ENCODE data around the gene TTC39B.

TTC39B gene

DNA sequence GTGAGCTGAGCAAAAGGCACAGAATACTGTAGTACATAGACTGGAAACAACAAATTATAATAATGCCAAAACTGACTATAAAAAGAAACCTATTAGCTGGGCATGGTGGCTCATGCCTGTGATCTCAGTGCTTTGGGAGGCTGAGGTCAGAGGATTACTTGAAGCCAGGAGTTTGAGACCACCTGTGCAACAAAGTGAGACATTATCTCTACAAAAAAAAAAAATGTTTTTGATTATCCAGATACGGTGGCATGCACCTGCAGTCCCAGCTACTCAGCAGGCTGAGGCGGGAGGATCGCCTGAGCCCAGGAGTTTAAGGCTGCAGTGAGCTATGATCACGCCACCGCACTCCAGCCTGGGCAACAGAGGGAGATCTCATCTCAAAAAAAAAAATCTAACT lies 175.9 kb downstream of the TTC39B start:
- no peak overlapping the region for H3K23ac ChIP-seq (ENCODE audit: low read depth, low read length, poor library complexity)
- H3K9me3 ChIP-seq (replicated peaks in 1 of 2; ENCODE audit: control insufficient read depth in 2 of 2, insufficient read depth in 1 of 2, low read depth in 1 of 2, low read length in 2 of 2), result no peaks in the 10 kb centered on the region
- no CpG with 5 or more reads among the region's 5 CpGs for WGBS, 2 donors (ENCODE audit: extremely low coverage in 2 of 2, insufficient read length in 2 of 2, insufficient replicate concordance in 1 of 2)

DNA sequence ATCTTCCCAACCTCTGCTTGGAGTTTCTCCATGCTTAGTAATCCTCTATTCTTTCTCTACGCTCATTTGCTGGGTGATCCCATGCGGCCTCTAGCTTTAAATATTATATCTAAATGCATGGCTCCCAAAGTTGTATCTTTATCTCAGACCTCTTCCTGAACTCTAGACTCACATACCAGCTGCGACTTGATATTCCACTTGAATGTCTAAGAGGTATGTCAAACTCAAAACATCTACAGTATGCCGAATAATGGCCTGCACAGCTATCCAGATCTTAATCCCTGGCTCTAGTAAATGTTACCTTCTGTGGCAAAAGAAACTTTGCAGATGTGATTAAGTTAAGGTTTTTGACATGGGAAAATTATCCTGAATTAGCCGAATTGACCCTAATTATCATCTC lies 179.2 kb downstream of the TTC39B start:
- H3K27ac ChIP-seq (replicated peaks; ENCODE audit: low read length), result no peak overlapping the region
- no peak for DNase-seq (ENCODE audit: low spot score)
- H3K14ac ChIP-seq (ENCODE audit: low read length), result no peak overlapping the region
- no peak overlapping the region for H2BK5ac ChIP-seq (ENCODE audit: low read length)
- no peak overlapping the region for H2BK12ac ChIP-seq (ENCODE audit: low read length)
- H4K8ac ChIP-seq (ENCODE audit: low read depth, low read length), result no peak overlapping the region
- H2AFZ ChIP-seq (ENCODE audit: low read length), result no peak overlapping the region
- no peak overlapping the region for H2AK5ac ChIP-seq (ENCODE audit: low read depth, low read length)
- H3K23ac ChIP-seq (ENCODE audit: low read depth, low read length, poor library complexity), result no peak overlapping the region
- H2BK15ac ChIP-seq (ENCODE audit: low read length), result no peak overlapping the region
- H3K79me1 ChIP-seq (ENCODE audit: low read depth, low read length), result no peaks in the 10 kb centered on the region
- no peaks in the 10 kb centered on the region for H3K4me1 ChIP-seq (ENCODE audit: control insufficient read depth in 2 of 2, insufficient read depth in 1 of 2, low read depth in 1 of 2, low read length in 2 of 2)
- no peak overlapping the region for H3K4me3 ChIP-seq (ENCODE audit: low read length in 2 of 2)
- no peak overlapping the region for H2BK120ac ChIP-seq (ENCODE audit: low read depth, low read length)
- no peak overlapping the region for H3K9ac ChIP-seq (ENCODE audit: low read depth, low read length, poor library complexity)
- H3K27me3 ChIP-seq (ENCODE audit: control insufficient read depth in 3 of 3, insufficient read depth in 3 of 3, low read depth in 1 of 3, low read length in 3 of 3), result peaks cover 0 to 5% (median 0%) of the 10 kb centered on the region in 3 experiments
- no peak overlapping the region for H3K18ac ChIP-seq (ENCODE audit: low read length)
- H3K36me3 ChIP-seq (replicated peaks in 1 of 2; ENCODE audit: control insufficient read depth in 2 of 2, insufficient read depth in 2 of 2, low read length in 2 of 2), result no peaks in the 10 kb centered on the region
- H3K4ac ChIP-seq (ENCODE audit: low read length), result no peak overlapping the region
- no peak overlapping the region for H4K91ac ChIP-seq (ENCODE audit: low read depth, low read length, poor library complexity)
- no CpG with 5 or more reads among the region's 5 CpGs for WGBS, 2 donors (ENCODE audit: extremely low coverage in 2 of 2, insufficient read length in 2 of 2, insufficient replicate concordance in 1 of 2)
- no peaks in the 10 kb centered on the region for H3K9me3 ChIP-seq (replicated peaks in 1 of 2; ENCODE audit: control insufficient read depth in 2 of 2, insufficient read depth in 1 of 2, low read depth in 1 of 2, low read length in 2 of 2)
- H3K4me2 ChIP-seq (ENCODE audit: insufficient read depth, low read length, poor library complexity, severe bottlenecking), result no peak overlapping the region

More for the DNA sequence above, 175.9 kb downstream of the TTC39B start:
- no peaks in the 10 kb centered on the region for H3K79me1 ChIP-seq (ENCODE audit: low read depth, low read length)
- H2BK120ac ChIP-seq (ENCODE audit: low read depth, low read length), result no peak overlapping the region
- H3K4me2 ChIP-seq (ENCODE audit: insufficient read depth, low read length, poor library complexity, severe bottlenecking), result no peak overlapping the region
- peaks cover 0 to 2% of the 10 kb centered on the region in 2 donors for H3K4me1 ChIP-seq (ENCODE audit: control insufficient read depth in 2 of 2, insufficient read depth in 1 of 2, low read depth in 1 of 2, low read length in 2 of 2)
- no peak overlapping the region for H2BK15ac ChIP-seq (ENCODE audit: low read length)
- no peak overlapping the region for H3K9ac ChIP-seq (ENCODE audit: low read depth, low read length, poor library complexity)
- peaks cover 0 to 5% (median 0%) of the 10 kb centered on the region in 3 experiments for H3K27me3 ChIP-seq (ENCODE audit: control insufficient read depth in 3 of 3, insufficient read depth in 3 of 3, low read depth in 1 of 3, low read length in 3 of 3)
- no peak overlapping the region for H3K4me3 ChIP-seq (ENCODE audit: low read length in 2 of 2)
- no peak overlapping the region for H2BK5ac ChIP-seq (ENCODE audit: low read length)
- H2AK5ac ChIP-seq (ENCODE audit: low read depth, low read length), result no peak overlapping the region
- no peak overlapping the region for H4K91ac ChIP-seq (ENCODE audit: low read depth, low read length, poor library complexity)
- H2AFZ ChIP-seq (ENCODE audit: low read length), result no peak overlapping the region
- no peak overlapping the region for H4K8ac ChIP-seq (ENCODE audit: low read depth, low read length)
- H3K14ac ChIP-seq (ENCODE audit: low read length), result no peak overlapping the region
- no peak for DNase-seq (ENCODE audit: low spot score)
- H3K4ac ChIP-seq (ENCODE audit: low read length), result no peak overlapping the region
- H2BK12ac ChIP-seq (ENCODE audit: low read length), result no peak overlapping the region
- no peak overlapping the region for H3K27ac ChIP-seq (replicated peaks; ENCODE audit: low read length)
- no peak overlapping the region for H3K18ac ChIP-seq (ENCODE audit: low read length)
- H3K36me3 ChIP-seq (replicated peaks in 1 of 2; ENCODE audit: control insufficient read depth in 2 of 2, insufficient read depth in 2 of 2, low read length in 2 of 2), result no peaks in the 10 kb centered on the region

DNA sequence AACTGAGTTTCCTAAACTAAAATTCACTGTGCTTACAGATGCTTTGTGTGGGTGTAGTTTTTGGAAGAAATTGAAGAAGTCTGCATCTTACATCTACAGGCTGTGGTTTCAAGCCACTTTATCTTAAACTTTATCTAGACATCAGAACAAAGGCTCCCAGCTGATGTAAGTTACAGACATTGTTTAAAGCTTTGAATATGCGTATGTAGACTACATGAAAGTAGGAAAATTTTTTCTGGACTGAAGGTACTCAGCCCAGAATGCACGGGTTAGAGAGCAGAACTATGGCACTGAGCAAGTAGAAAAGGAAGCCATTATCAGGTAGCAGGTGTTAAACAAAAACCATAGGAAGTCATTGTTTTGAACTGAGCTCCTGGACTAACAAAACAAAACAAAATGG lies 185.4 kb downstream of the TTC39B start:
- Histone ChIP-seq H3K4ac (ENCODE audit: low read length) (no peak overlapping the region), H2AK5ac (ENCODE audit: low read depth, low read length) (no peak overlapping the region), H3K79me1 (ENCODE audit: low read depth, low read length) (no peaks in the 10 kb centered on the region), H2BK15ac (ENCODE audit: low read length) (no peak overlapping the region), H3K36me3 (replicated peaks in 1 of 2; ENCODE audit: control insufficient read depth in 2 of 2, insufficient read depth in 2 of 2, low read length in 2 of 2) (no peaks in the 10 kb centered on the region), H3K4me3 (ENCODE audit: low read length in 2 of 2) (no peak overlapping the region), H2BK5ac (ENCODE audit: low read length) (no peak overlapping the region), H3K27me3 (ENCODE audit: control insufficient read depth in 3 of 3, insufficient read depth in 3 of 3, low read depth in 1 of 3, low read length in 3 of 3) (no peaks in the 10 kb centered on the region), H2AFZ (ENCODE audit: low read length) (peak overlapping the region; percentile 72), H3K18ac (ENCODE audit: low read length) (no peak overlapping the region), H3K4me2 (ENCODE audit: insufficient read depth, low read length, poor library complexity, severe bottlenecking) (no peak overlapping the region), H3K14ac (ENCODE audit: low read length) (no peak overlapping the region), H3K27ac (replicated peaks; ENCODE audit: low read length) (no peak overlapping the region), H4K91ac (ENCODE audit: low read depth, low read length, poor library complexity) (no peak overlapping the region), H3K9me3 (replicated peaks in 1 of 2; ENCODE audit: control insufficient read depth in 2 of 2, insufficient read depth in 1 of 2, low read depth in 1 of 2, low read length in 2 of 2) (no peaks in the 10 kb centered on the region), H4K8ac (ENCODE audit: low read depth, low read length) (no peak overlapping the region), H2BK120ac (ENCODE audit: low read depth, low read length) (no peak overlapping the region), H3K9ac (ENCODE audit: low read depth, low read length, poor library complexity) (no peak overlapping the region), H3K4me1 (ENCODE audit: control insufficient read depth in 2 of 2, insufficient read depth in 1 of 2, low read depth in 1 of 2, low read length in 2 of 2) (peaks cover 2 to 5% of the 10 kb centered on the region in 2 donors), H2BK12ac (ENCODE audit: low read length) (no peak overlapping the region), H3K23ac (ENCODE audit: low read depth, low read length, poor library complexity) (no peak overlapping the region)
- WGBS, 2 donors (ENCODE audit: extremely low coverage in 2 of 2, insufficient read length in 2 of 2, insufficient replicate concordance in 1 of 2), result no CpG with 5 or more reads among the region's 2 CpGs
- no peak for DNase-seq (ENCODE audit: low spot score)

DNA sequence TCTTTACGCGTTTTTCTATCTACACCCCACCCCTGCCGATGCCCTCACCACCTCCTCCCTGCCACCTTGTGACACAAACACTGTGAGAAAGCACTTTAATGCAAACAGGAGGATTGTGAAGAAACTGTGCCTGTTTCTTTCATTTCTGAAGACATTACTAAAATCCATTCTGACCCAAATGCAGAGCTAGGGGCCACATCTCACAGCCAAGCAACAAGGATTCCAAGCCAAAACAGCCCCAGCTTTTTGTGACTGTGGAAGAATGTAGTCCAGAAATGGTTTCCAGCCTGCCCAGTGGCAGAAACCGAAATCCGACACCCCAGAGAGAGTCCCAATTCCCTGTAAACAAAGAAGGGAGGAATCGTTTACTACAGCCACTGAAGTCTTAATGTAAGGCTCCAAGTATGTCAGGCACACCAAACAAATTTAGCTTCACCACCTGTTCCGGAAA lies 190.9 kb downstream of the TTC39B start:
- Histone ChIP-seq H3K9ac (ENCODE audit: low read depth, low read length, poor library complexity) (no peak overlapping the region), H4K8ac (ENCODE audit: low read depth, low read length) (no peak overlapping the region), H2AFZ (ENCODE audit: low read length) (peak overlapping the region; percentile 85), H3K14ac (ENCODE audit: low read length) (no peak overlapping the region), H3K27me3 (ENCODE audit: control insufficient read depth in 3 of 3, insufficient read depth in 3 of 3, low read depth in 1 of 3, low read length in 3 of 3) (no peaks in the 10 kb centered on the region), H2BK15ac (ENCODE audit: low read length) (no peak overlapping the region), H3K23ac (ENCODE audit: low read depth, low read length, poor library complexity) (no peak overlapping the region), H3K9me3 (replicated peaks in 1 of 2; ENCODE audit: control insufficient read depth in 2 of 2, insufficient read depth in 1 of 2, low read depth in 1 of 2, low read length in 2 of 2) (no peaks in the 10 kb centered on the region), H3K18ac (ENCODE audit: low read length) (no peak overlapping the region), H3K4ac (ENCODE audit: low read length) (no peak overlapping the region), H2BK12ac (ENCODE audit: low read length) (no peak overlapping the region), H3K4me1 (ENCODE audit: control insufficient read depth in 2 of 2, insufficient read depth in 1 of 2, low read depth in 1 of 2, low read length in 2 of 2) (peaks cover 7 to 10% of the 10 kb centered on the region in 2 donors), H3K36me3 (replicated peaks in 1 of 2; ENCODE audit: control insufficient read depth in 2 of 2, insufficient read depth in 2 of 2, low read length in 2 of 2) (no peaks in the 10 kb centered on the region), H2BK5ac (ENCODE audit: low read length) (no peak overlapping the region), H3K4me2 (ENCODE audit: insufficient read depth, low read length, poor library complexity, severe bottlenecking) (no peak overlapping the region), H3K27ac (replicated peaks; ENCODE audit: low read length) (no peak overlapping the region), H2AK5ac (ENCODE audit: low read depth, low read length) (no peak overlapping the region), H3K79me1 (ENCODE audit: low read depth, low read length) (no peaks in the 10 kb centered on the region), H3K4me3 (ENCODE audit: low read length in 2 of 2) (no peak overlapping the region), H4K91ac (ENCODE audit: low read depth, low read length, poor library complexity) (no peak overlapping the region), H2BK120ac (ENCODE audit: low read depth, low read length) (no peak overlapping the region)
- DNase-seq (ENCODE audit: low spot score), result peak; percentile 15
- WGBS, 2 donors (ENCODE audit: extremely low coverage in 2 of 2, insufficient read length in 2 of 2, insufficient replicate concordance in 1 of 2), result no CpG with 5 or more reads among the region's 7 CpGs

Measured in neuronal stem cell (in vitro differentiated cells).